ENCODE measurements around the gene ICAM4. TPM values are rescaled to one million over a fixed set of nuclear protein-coding genes. Genes with fewer than 3 reads are reported as not detected.
A peak's percentile ranks its signal among the peaks of the same experiment; 100 is the strongest.

Gene ICAM4
- total and polyA plus RNA-seq, 2 donors (not counting 3 experiments of a cell fraction or from before 2014, with no cell fraction given): 0.44 to 0.49 TPM

GRCh38 chr19:10271543-10272086 is 15.1 kb upstream of the ICAM4 start:
- Histone ChIP-seq H3K9me3 (replicated peaks; ENCODE audit: control insufficient read depth, insufficient read depth, low read length) (no peaks in the 10 kb centered on the region), H3K4me3 (replicated peaks in 1 of 3; ENCODE audit: insufficient read depth in 1 of 3, low read depth in 1 of 3, low read length in 3 of 3) (peak overlapping the region in 2 of 3 experiments; percentile 20 to 31), H3K27me3 (ENCODE audit: control insufficient read depth in 2 of 2, insufficient read depth in 2 of 2, low read length in 2 of 2) (no peaks in the 10 kb centered on the region), H3K9me1 (replicated peaks; ENCODE audit: control insufficient read depth, extremely low read depth, insufficient read depth, low read length) (no peaks in the 10 kb centered on the region), H3K4me1 (ENCODE audit: control insufficient read depth, extremely low read depth, insufficient read depth, low read length) (peaks cover 36% of the 10 kb centered on the region), H3K4me2 (ENCODE audit: insufficient read depth, low read length) (peak overlapping the region; percentile 4), H3K27ac (ENCODE audit: insufficient read depth, low read depth, low read length) (no peak overlapping the region), H3K9ac (replicated peaks; ENCODE audit: extremely low read depth, insufficient read depth, low read length) (peak overlapping the region; percentile 53), H3K36me3 (ENCODE audit: control insufficient read depth in 2 of 2, extremely low read depth in 1 of 2, insufficient read depth in 2 of 2, low read length in 2 of 2) (no peaks in the 10 kb centered on the region), H2AFZ (ENCODE audit: low read depth, low read length) (no peak overlapping the region), H4K20me1 (replicated peaks; ENCODE audit: control insufficient read depth, extremely low read depth, insufficient read depth, low read length) (no peaks in the 10 kb centered on the region), H3K79me2 (ENCODE audit: control insufficient read depth, insufficient read depth, low read length) (no peaks in the 10 kb centered on the region)
- BruUV-seq (replicated peaks): TSS peak; percentile 40
- intact Hi-C loops (cut with micrococcal nuclease): loop anchor here (2.0 to 5.0 kb wide), 2 partner anchors 15 to 46 kb away; partner anchors contain the start of genes FDX2 and ICAM4
- DNase-seq (ENCODE audit: low read depth, low spot score) (peak; percentile 61), FAIRE-seq (no peak)
- dilution Hi-C loops (cut with MboI; ENCODE audit: extremely low pct_ligation_motif_present, low sequenced_read_pairs): no loop called here
- ChIA-PET POLR2A (interaction anchor here (2.5 to 2.6 kb wide), 3 partner anchors 20 to 117 kb away, joined by 13 to 15 read pairs (median 14); partner anchors contain the start of gene RAVER1), CTCF (interaction anchor here (0.6 to 9.0 kb wide), 18 partner anchors 9 to 341 kb away, joined by 3 to 411 read pairs (median 7); partner anchors contain the start of genes CDC37, FDX2, ICAM4 and ICAM5)
- no peak for TF ChIP-seq CTCF (IDR thresholded peaks at IDR 0.05; ENCODE audit: extremely low read depth in 1 of 2, insufficient read depth in 1 of 2, low read depth in 1 of 2, low read length in 2 of 2)
- TF ChIP-seq POLR2A (IDR thresholded peaks at IDR 0.05; ENCODE audit: low read depth, low read length): no peak
- TF ChIP-seq GATA2 (IDR thresholded peaks at IDR 0.05; ENCODE audit: insufficient read depth, insufficient read length, low read depth, low read length): no peak
- TF ChIP-seq POLR2AphosphoS5 (IDR thresholded peaks at IDR 0.05; ENCODE audit: insufficient read depth, low read depth, low read length): no peak
- no peak for TF ChIP-seq FOS (IDR thresholded peaks at IDR 0.05; ENCODE audit: borderline replicate concordance, insufficient read depth, low read length)
- TF ChIP-seq EZH2 (IDR thresholded peaks at IDR 0.05; ENCODE audit: borderline replicate concordance, low read depth, low read length, severe bottlenecking): no peak
- TF ChIP-seq JUN (IDR thresholded peaks at IDR 0.05; ENCODE audit: borderline replicate concordance, insufficient read depth, insufficient read length, low read depth): no peak
- TF ChIP-seq MAX (IDR thresholded peaks at IDR 0.05; ENCODE audit: insufficient read depth, insufficient read length): no peak
- TF ChIP-seq MYC (IDR thresholded peaks at IDR 0.05; ENCODE audit: low read depth, low read length): no peak
